Osteocyte (in vitro differentiated cells): ENCODE data around the gene THRB. TPM values are rescaled to one million over a fixed set of nuclear protein-coding genes. Genes with fewer than 3 reads are reported as not detected.

ENCODE experiments used
- DNase-seq: peaks from one replicate; pipeline ENCODE4 v3.0.0; 2021; ENCODE audit warnings: mixed read lengths; ENCODE audit not compliant: unreplicated experiment; ENCODE audit errors: extremely low spot score
- H3K27ac Mint-ChIP-seq: one replicate; pipeline ENCODE4 v1.8.0; 2021; ENCODE audit warnings: mild to moderate bottlenecking, mixed read lengths; ENCODE audit not compliant: unreplicated experiment
- H3K27me3 Mint-ChIP-seq: one replicate; pipeline ENCODE4 v1.8.0; 2021; ENCODE audit warnings: mixed read lengths; ENCODE audit not compliant: unreplicated experiment
- H3K36me3 Mint-ChIP-seq: one replicate; pipeline ENCODE4 v1.8.0; 2021; ENCODE audit warnings: mixed read lengths; ENCODE audit not compliant: unreplicated experiment
- H3K4me1 Mint-ChIP-seq: one replicate; pipeline ENCODE4 v1.8.0; 2021; ENCODE audit warnings: mixed read lengths; ENCODE audit not compliant: unreplicated experiment
- H3K4me3 Mint-ChIP-seq: one replicate; pipeline ENCODE4 v1.8.0; 2021; ENCODE audit warnings: mild to moderate bottlenecking, moderate library complexity, mixed read lengths; ENCODE audit not compliant: unreplicated experiment
- H3K9me3 Mint-ChIP-seq: one replicate; pipeline ENCODE4 v1.8.0; 2021; ENCODE audit warnings: mixed read lengths; ENCODE audit not compliant: unreplicated experiment
- CTCF ChIP-seq: fragments of 200-600 bp; sonication (generic); IDR thresholded peaks from 2 replicates; pipeline ENCODE4 v1.5.0; 2021; ENCODE audit warnings: antibody characterized with exemption, mild to moderate bottlenecking, moderate library complexity
- total RNA-seq: library from RNA; stranded (reverse); gene quantifications from 2 replicates; pipeline ENCODE4 v1.2.1, GENCODE V29; 2021

Gene THRB
- total RNA-seq, 1 donor from 2014 or later = 4.6 TPM

- Mint-ChIP-seq H3K4me1 (peaks cover 8% of the 10 kb centered on the region), H3K36me3 (no peaks in the 10 kb centered on the region), H3K4me3 (no peak overlapping the region), H3K27ac (no peak overlapping the region), H3K27me3 (peaks cover 5% of the 10 kb centered on the region), H3K9me3 (no peaks in the 10 kb centered on the region)
- DNase-seq = no peak
- TF ChIP-seq CTCF = no peak
These were observed 223.4 kb downstream of the THRB start for GRCh38 chr3:24271228-24271627.

GRCh38 chr3:24270744-24271143 lies 223.9 kb downstream of the THRB start:
- TF ChIP-seq CTCF = no peak
- Mint-ChIP-seq H3K27ac (no peak overlapping the region), H3K36me3 (no peaks in the 10 kb centered on the region), H3K4me1 (peaks cover 8% of the 10 kb centered on the region), H3K9me3 (no peaks in the 10 kb centered on the region), H3K4me3 (no peak overlapping the region), H3K27me3 (peaks cover 5% of the 10 kb centered on the region)
- no peak for DNase-seq

GRCh38 chr3:24270204-24270691 lies 224.4 kb downstream of the THRB start:
- Mint-ChIP-seq H3K36me3 (no peaks in the 10 kb centered on the region), H3K4me3 (no peak overlapping the region), H3K9me3 (no peaks in the 10 kb centered on the region), H3K4me1 (peaks cover 8% of the 10 kb centered on the region), H3K27ac (no peak overlapping the region), H3K27me3 (peaks cover 5% of the 10 kb centered on the region)
- TF ChIP-seq CTCF = no peak
- no peak for DNase-seq

GRCh38 chr3:24264748-24265158 lies 229.9 kb downstream of the THRB start:
- DNase-seq = no peak
- Mint-ChIP-seq H3K36me3 (no peaks in the 10 kb centered on the region), H3K4me3 (no peak overlapping the region), H3K27ac (no peak overlapping the region), H3K27me3 (peaks cover 5% of the 10 kb centered on the region), H3K9me3 (no peaks in the 10 kb centered on the region), H3K4me1 (no peaks in the 10 kb centered on the region)
- TF ChIP-seq CTCF = peak; percentile 80

GRCh38 chr3:24264011-24264410 lies 230.6 kb downstream of the THRB start:
- no peaks in the 10 kb centered on the region for H3K36me3 Mint-ChIP-seq
- no peak for DNase-seq
- peaks cover 5% of the 10 kb centered on the region for H3K27me3 Mint-ChIP-seq
- no peak for TF ChIP-seq CTCF
- H3K27ac Mint-ChIP-seq = no peak overlapping the region
- H3K9me3 Mint-ChIP-seq = no peaks in the 10 kb centered on the region
- H3K4me1 Mint-ChIP-seq = no peaks in the 10 kb centered on the region
- no peak overlapping the region for H3K4me3 Mint-ChIP-seq
